HG03196 (cell line): Measurements from ENCODE around the gene ASCC2.

Source experiments
- ATAC-seq: cut with Tn5 transposase; IDR thresholded peaks from one replicate; pipeline ENCODE4 v1.9.1; 2021; ENCODE audit not compliant: unreplicated experiment

ASCC2 gene

DNA sequence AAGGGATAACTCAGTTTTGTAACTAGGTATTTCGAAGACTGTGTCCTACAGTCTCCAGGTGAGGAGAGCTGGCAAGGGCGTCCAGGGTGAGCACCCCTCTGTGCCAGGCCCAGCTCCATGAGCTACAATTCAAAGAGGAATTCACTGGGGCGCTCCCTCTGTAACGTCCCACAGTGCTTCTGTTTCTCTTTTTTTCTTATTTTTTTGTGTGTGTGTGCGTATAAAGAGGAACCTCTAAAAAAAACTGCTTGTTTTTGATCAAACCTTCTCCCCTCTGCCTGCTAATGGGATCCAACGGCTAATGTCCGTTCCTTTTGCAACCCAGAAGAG is 17.1 kb downstream of the ASCC2 start:
- no peak for ATAC-seq

DNA sequence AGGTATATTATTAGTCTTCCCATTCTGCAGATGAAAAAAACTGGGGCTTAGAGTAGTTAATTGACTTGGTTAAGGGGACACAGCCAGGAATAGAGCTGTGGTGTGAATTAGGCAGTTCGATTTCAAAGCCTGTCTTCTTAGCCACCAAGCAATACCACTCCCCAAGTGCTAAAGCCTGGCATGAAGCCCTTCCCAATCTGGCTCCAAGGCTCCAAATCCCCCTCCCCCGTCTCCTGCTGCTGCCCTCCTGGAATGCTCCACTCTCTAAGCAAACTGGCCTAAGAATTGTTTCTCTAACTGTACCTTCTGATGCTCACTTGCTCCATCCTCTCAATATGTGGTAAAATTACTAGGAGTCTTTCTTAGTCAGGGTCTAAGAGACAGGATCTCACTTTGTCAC is 18.6 kb downstream of the ASCC2 start:
- ATAC-seq = no peak

DNA sequence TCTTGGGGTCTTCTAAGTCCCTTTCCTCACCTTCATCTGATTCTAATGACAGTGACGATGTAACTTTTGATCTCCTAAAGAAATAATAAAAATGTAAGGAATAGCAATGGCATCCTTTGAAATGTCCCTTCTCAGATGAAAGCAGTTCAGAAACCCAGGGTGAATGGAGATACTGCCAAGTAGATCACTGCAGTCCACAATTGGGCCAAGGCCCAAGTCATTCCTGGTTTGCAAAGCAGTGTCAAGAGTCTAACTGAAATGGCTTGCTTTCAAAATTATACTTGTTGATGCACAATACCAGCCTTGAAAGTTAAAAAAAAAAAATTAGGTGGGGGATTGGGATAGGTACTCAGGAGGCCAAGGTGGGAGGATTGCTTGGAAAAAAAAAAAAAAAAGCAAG is 20.4 kb downstream of the ASCC2 start:
- no peak for ATAC-seq

DNA sequence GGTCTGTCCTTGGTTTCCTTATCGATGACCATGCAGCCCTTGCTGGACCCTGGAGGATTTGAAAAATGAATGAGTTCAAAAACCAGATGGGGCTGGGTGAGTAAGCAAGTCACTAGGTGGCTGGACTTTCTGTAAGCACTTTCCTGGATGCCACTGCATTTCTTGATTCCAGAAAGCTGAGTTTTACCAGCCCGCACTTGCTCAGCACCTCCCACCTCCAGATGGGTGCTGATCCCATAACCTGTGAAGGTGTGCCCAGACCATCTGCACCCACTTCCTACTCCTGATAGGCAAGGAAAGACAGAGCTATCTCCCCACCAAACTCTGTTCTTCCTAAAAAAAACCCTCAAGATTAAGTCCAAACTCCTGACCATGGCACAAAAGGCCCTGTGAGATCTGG is 21.1 kb downstream of the ASCC2 start:
- ATAC-seq = no peak

DNA sequence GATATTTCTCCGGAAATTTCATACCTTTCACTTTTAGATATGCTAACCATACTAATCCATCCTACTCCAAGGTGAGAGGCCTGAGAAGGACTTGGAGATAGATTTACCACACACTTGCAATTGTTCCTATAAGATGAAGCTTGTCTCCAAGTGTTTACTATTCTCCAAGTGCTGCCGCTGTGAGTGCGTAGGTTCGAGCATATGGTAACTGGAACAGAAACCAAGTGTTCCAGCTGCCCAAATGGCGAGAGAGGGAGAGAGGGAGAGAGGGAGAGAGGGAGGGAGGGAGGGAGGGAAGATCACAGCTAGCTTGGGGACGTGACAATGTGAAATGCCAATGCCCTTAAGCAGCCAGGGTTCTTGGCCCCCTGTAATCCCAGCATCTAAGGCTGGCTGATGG is 21.5 kb downstream of the ASCC2 start:
- no peak for ATAC-seq

DNA sequence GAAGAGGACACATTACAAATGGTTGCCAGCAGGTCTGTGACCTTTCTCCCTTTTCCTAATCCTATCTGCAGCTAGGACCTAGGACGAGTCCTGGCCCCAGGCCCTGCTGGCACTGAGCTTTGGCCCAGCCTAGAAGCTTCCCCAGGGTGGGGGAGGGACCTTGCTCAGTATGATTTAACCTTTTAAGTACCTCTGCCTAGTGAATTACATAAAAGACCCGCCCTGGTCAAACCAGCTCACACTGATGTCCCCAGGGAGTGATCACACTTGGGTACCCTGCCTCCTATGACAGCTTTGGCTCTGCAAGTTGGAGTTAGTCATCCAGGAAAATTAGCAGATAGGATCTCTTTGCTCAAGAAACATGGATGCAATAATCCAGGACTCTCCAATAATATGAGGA is 21.9 kb downstream of the ASCC2 start:
- no peak for ATAC-seq

DNA sequence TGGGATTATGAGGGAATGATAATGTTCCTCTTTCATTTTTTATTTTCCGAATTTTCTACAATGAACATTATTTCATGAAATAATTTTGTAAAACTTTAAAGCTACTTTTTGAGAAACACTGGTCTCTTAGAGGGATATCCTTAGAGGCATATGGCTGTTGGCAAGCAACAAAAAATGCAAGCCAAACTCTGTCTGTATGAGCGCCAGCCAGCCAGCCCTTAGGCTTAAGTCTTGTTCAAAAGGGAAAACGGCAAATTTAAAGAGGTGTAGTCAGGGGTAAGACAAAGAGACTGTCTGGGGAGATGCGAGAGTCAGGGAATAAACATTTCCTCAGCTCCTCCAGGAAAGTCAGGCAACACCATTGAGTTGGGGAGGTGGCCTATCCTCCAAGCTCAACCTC is 22.5 kb downstream of the ASCC2 start:
- no peak for ATAC-seq

DNA sequence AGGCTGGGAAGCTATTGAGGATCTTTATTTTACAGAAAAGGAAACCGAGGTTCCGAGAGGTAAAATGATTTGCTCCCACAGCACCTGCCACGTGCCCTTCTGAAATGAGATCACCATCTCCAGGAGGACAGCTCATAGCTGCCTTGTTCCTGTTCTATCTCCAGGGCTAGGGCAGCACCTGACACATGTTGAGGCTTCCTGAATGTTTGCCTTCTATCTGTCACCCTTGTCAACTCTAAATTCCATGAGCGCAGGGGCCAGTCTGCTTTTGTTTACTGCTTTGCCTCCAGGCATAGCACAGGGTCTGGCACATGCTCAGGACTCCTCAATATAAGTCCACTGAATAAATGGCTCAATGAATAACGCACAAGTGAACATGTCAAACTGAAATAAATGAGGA is 24.1 kb downstream of the ASCC2 start:
- ATAC-seq = no peak

DNA sequence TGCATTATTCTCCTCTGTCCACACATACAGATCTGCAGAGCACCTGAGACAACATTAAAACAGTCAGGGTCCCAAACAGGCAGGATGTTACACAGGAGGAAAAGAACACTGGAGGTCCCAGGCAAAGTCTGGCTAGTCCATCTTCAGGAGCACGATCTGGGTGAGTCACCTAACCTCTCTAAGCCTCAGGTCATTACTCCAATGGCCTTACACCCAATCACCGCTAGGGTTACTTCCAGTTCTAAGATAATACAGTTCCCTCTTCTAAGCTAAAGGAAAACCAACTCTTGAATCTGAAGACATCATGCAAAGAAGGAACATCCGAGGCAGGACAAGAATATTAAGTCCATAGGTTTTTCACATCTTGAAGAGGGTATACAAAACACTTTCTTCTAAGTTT is 24.5 kb downstream of the ASCC2 start:
- no peak for ATAC-seq

DNA sequence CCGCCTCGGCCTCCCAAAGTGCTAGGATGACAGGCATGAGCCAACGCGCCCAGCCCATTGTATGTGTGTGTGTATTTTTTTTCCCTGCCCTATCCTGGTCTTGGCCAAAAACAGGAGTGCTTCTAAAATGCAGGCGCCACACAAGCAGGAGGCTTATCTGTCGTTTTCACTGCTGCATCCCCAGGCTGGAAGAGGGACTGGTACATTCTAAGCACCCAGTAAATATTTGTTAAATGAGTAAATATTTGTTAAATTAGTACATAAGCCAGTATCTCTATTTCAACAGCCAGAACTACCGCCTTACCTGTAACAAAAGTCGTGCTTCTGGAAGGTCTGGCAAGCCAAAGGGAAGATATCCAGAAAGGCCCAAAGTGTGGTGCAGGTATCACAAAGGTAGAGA is 24.9 kb downstream of the ASCC2 start:
- no peak for ATAC-seq

DNA sequence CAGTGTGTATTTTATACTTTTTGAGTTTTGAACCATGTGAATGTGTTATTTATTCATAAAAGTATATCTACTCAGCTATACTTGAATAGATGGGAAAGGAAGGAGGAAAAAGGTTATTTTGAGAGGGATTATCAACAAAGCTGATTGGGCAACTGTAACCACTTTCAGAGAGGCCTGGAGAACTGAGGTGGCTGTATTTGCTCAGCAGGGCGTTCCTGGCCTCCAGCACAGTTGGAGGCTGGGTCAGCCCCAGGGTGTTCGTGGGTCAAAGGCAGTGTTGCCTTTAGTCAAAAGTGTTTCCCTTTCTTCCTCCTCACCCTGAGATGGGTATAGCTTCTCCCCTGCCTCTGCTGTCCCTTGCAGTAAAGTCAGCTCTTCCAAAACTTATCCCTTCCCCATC is 26.7 kb downstream of the ASCC2 start:
- ATAC-seq = no peak

DNA sequence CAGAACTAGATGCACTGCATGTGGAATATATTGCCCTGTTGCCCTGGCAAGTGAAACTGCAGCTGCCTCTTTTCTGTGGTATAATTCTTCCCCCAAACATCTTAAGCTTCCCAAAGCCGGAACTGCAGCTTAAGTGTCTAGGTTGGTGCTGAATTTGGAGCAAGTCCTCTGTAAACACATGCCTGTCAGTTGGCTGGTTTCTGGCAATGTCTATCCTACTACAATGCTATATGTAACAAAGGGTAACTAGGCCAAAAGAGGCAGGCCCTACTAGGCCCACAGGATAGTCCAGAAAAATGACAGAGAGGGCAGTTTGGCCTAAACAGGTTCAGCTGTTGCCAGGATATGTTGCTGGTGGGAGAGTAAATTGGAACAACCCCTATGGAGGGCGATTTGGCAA is 27.9 kb downstream of the ASCC2 start:
- no peak for ATAC-seq

DNA sequence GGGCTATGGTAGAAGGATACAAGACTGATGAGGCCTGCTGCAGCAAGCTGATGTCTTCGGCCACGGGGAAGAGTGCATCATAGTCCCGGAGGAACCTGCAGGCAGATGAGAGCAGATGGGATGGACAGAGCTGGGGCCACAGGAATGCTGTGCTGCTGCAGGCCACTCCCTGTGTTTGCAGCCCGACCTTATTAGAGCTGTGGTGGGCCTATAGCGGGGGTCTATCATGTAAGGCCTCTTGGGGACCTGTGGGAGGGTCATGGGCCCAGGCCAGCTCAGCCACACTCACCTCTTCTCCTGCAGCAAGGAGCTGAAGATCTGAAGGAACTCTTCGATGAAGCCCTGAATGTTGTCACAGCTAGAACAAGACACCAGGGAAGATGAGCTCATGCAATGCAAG is 31.9 kb downstream of the ASCC2 start:
- ATAC-seq = no peak

DNA sequence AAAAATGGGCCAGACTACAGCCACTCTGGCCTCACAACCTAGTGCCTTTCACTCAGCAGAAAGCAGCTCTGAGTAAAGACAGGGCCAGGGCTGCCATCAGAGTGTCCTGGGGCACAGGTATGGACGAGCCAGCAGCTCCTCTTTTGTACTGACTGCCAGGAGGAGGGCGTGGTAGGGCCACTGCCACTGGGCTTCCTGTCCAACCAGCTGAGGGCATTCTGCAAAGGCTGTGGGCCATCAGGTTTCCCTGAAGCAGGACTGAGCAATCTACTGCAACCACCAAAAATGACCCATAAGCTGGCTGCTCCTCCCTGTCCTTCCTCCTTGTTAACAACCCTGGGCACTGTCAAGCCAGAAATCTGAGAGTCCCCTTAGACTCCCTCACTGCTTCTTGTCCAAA is 33.1 kb downstream of the ASCC2 start:
- no peak for ATAC-seq

DNA sequence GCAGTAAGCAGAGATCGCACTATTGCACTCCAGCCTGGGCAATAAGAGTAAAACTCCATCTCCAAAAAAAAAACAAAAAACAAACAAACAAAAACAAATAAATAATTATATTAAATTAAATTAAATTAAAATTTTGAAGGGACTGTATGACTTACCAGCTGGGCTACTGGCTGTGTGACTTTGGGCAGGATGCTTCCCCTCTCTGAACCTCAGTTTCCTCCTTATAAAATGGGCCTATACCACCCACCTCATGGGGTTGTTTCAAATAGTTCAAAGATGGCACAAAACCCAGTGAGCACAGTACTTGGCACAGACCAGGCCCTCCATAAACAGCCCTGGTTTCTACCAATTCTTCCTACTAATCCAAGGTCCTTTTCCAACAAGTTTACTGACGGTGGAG is 34.9 kb downstream of the ASCC2 start:
- ATAC-seq = no peak

DNA sequence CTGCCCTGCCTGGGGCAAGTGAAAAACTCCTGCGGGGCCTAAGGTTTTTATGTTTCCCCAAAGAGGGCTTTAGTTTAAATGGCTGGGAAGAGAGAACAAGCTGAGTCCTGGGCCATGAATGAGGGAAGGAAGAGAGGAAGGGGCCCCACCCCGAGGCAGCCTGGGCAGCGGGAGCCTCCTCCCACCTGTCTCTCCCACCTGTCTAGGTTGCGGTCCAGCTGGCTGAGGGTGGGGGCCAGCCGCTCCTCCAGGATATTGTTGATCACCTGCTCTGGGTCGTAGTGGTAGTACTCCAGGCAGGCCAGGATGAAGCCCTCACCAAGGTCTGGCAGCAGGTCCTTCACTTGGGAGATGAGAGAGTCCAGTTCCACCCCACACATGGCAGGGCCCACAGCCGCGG is 36.3 kb downstream of the ASCC2 start:
- no peak for ATAC-seq

DNA sequence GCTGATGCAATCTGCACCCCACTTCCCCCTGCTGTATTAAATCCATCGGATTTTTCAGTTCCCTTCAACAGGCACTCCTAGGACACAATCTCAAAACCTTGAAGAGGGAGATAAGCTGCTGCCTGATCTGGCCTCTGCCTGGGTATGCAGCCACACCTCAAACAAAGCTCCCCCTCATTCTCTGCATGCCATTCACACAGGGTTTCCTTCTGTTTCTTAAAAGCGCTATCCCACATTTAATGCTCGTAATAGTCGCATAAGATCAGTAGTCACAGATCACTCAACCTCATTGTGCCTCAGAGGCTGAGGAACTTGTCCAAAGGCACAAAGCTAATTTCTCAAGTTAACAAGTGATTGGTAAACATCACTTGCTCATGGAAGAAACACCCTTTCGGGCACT is 36.9 kb downstream of the ASCC2 start:
- ATAC-seq = no peak

DNA sequence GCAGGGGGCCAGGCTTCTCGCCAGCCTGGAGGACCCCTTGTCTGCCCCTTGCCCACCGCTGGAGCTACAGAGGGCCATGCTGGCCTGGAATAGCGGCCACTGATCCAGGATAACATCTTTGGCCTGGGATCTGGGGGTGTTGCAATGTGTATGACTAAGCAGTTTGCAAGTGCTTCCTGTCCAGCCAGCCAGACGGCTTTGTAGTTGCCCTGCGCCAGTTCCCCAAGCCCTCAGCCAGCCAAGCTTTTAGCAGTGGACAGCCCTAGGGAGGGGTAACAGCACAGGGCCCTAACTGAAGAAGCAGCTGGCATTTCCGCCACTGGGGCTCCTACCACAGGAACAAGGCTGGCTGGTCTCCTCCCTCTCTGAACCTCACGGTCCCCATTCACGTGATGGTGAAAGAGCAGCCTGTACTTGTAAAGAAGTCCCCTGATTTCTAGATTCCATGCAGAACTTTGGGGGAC is 38.8 kb downstream of the ASCC2 start:
- no peak for ATAC-seq

DNA sequence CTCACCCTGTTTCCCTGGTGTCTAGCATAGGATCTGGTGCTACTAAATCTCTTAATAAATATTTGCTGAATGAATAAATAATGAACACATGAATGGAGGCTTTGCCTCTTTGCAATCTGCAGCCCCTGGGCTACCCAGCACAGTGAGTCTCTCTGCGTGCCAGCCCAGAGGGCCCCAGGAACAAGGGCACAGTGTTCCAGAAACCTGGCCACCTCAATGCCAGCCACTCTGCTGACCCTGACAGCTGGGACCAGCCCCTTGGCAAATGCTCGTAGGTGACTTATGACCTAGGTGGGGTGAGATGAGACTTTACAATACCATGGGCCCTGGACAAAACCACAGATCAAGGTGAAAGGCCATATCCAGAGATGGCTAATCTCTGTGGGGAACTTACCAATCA is 39.3 kb downstream of the ASCC2 start:
- no peak for ATAC-seq

DNA sequence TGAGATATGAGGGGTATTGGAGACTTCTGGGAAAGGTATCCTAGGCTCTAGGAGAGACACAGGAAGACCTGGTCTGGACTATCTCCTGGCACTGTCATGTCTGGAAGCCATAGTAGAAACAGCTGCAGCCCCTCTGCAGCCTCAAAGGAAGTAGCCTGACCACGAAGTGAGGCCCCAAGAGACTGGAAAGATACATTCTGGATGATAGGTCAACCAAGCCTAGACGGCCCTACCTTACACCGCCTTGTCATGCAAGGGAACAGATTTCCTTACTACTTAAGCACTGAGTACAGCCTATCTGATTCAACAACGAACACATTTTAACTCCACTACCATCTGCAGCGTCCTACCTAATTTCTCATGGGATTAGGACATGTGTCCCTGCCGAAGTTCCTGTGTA is 39.8 kb downstream of the ASCC2 start:
- ATAC-seq = no peak

DNA sequence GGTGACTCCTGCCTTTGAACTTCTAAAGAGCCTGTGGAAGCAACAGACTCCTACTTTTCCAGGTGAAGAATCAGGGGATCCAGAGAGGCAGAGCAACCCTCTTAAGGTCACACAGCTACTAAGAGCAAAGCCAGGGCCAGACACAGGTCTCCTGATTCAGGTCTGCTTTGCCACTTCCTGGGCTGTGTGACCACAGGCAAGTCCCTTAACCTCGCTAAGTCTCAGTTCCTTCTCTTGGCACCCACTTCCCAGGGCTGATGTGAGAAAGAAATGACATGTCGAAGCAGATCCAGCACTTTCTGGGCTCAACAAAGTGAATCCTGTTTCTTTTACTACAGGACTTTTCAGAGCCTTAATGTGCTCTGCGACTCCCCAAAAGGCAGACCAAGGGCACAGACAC is 40.7 kb downstream of the ASCC2 start:
- no peak for ATAC-seq

DNA sequence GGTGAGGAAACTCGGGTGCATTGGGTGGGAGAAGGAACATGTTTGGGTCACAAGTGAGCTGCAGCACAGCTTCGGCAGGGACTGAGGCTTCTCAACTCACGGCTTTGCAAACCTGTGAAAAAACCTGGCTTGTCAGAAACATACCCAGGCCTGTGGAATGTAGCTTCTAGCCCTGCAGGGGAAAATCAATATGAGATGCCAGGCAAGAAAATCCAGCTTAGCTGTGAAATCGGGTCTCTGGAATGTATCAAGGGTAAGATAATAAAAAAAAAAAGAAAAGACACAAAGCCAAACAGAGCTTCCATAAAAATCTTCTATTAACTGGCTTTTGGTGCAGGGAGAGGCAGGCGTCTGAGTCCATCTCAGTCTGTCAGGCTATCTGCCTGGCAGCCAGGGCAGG is 42.4 kb downstream of the ASCC2 start:
- ATAC-seq = no peak

DNA sequence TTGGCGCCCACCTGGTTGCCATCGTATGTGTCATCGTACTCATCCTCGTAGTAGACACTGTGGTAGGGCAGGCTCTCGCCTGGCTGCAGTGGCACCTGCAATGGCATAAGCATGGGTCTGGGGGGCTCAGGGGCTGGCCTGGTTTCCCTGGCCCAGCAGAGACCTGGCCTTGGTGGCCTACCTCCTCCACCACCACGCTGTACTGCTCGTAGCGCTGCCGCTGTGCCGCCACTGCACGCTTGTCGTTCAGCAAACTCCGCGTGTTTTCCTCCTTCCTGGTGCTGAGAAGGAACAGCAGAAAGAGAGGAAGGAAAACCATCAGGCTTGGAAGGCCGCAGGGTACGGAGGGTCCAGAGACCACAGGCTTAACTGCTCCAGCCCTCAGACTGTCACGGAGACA is 44.7 kb downstream of the ASCC2 start:
- ATAC-seq = no peak

DNA sequence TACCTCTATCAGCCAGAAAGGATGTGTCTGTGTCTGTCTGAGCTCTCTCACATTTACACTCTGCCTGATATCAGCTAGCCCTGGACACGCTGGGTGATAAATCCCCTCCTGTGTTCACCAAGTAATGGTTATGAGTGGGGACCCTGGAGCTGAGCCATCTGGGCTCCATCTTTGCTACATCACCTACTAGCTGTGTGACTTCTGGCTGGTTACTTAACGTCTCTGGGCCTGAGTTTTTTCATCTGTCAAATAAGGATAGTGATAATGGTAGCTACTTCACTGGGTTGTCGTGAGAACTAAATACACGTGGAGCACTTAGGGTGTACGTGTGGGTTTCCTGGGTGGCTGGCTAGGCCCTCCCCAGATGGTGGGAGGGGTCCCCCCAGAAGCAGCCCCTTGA is 48.0 kb downstream of the ASCC2 start:
- no peak for ATAC-seq
